ENCODE results near the gene ATG4C.
"Not testable (repeated sequence)": the region's sequence is repeated elsewhere in the genome, so short reads cannot be mapped to it uniquely, and the experiment has no call there.

ATG4C gene

GRCh38 chr1:62765981-62766380 is 18.0 kb upstream of the ATG4C start:
- DNase-seq: no peak
- Mint-ChIP-seq H3K36me3 (ENCODE audit: low read depth) (peaks cover 7% of the 10 kb centered on the region), H3K4me3 (no peak overlapping the region), H3K4me1 (peaks cover 6% of the 10 kb centered on the region), H3K27ac (no peak overlapping the region), H3K9me3 (peaks cover 15% of the 10 kb centered on the region), H3K27me3 (ENCODE audit: low read depth, poor library complexity) (no peaks in the 10 kb centered on the region)
- TF ChIP-seq, protein P1, sequence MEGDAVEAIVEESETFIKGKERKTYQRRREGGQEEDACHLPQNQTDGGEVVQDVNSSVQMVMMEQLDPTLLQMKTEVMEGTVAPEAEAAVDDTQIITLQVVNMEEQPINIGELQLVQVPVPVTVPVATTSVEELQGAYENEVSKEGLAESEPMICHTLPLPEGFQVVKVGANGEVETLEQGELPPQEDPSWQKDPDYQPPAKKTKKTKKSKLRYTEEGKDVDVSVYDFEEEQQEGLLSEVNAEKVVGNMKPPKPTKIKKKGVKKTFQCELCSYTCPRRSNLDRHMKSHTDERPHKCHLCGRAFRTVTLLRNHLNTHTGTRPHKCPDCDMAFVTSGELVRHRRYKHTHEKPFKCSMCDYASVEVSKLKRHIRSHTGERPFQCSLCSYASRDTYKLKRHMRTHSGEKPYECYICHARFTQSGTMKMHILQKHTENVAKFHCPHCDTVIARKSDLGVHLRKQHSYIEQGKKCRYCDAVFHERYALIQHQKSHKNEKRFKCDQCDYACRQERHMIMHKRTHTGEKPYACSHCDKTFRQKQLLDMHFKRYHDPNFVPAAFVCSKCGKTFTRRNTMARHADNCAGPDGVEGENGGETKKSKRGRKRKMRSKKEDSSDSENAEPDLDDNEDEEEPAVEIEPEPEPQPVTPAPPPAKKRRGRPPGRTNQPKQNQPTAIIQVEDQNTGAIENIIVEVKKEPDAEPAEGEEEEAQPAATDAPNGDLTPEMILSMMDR (IDR thresholded peaks at IDR 0.05): no peak

DNA sequence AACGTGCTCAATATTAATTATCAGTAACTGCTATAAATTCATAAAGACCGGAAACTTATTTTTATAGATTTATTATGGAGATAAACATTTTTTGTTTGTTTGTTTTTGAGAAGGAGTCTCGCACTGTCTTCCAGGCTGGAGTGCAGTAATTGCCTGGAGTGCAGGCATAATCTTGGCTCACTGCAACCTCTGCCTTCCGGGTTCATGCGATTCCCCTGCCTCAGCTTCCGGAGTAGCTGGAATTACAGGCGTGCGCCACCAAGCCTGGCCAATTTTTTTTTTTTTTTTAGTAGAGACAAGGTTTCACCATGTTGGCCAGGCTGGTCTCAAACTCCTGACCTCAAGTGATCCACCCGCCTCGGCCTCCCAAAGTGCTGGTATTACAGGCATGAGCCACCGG is 15.4 kb upstream of the ATG4C start:
- H3K27ac Mint-ChIP-seq; H3K36me3 Mint-ChIP-seq (ENCODE audit: low read depth); H3K27me3 Mint-ChIP-seq (ENCODE audit: low read depth, poor library complexity); DNase-seq; H3K4me3 Mint-ChIP-seq; H3K4me1 Mint-ChIP-seq: not testable (repeated sequence)
- peaks cover 21% of the 10 kb centered on the region for H3K9me3 Mint-ChIP-seq

DNA sequence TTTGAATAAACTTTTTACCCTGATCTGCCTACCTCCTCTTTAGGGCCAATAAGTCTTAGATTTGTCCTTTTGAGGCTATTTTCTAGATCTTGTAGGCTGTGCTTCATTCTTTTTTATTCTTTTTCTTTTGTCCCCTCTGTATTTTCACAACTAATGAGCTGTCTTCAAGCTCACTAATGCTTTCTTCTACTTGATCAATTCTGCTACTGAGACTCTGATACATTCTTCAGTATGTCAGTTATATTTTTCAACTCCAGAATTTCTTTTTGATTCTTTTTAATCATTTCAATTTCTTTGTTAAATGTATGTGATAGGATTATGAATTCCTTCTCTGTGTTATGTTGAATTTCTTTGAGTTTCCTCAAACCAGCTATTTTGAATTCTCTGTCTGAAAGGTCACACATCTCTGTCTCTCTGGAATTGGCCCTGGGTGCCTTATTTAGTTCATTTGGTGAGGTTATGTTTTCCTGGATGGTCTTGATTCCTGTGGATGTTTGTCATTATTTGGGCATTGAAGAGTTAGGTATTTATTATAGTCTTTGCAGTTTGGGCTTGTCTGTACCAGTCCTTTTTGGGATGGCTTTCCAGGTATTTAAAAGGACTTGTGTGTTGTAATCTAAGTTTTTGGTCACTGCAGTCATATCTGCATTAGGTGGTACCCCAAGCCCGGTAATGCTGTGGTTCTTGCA is 11.2 kb upstream of the ATG4C start:
- Mint-ChIP-seq H3K4me1 (no peaks in the 10 kb centered on the region), H3K27me3 (ENCODE audit: low read depth, poor library complexity) (no peaks in the 10 kb centered on the region), H3K9me3 (peaks cover 21% of the 10 kb centered on the region), H3K4me3 (no peak overlapping the region), H3K36me3 (ENCODE audit: low read depth) (peaks cover 8% of the 10 kb centered on the region), H3K27ac (no peak overlapping the region)
- TF ChIP-seq, protein P1 (IDR thresholded peaks at IDR 0.05): no peak
- no peak for DNase-seq

DNA sequence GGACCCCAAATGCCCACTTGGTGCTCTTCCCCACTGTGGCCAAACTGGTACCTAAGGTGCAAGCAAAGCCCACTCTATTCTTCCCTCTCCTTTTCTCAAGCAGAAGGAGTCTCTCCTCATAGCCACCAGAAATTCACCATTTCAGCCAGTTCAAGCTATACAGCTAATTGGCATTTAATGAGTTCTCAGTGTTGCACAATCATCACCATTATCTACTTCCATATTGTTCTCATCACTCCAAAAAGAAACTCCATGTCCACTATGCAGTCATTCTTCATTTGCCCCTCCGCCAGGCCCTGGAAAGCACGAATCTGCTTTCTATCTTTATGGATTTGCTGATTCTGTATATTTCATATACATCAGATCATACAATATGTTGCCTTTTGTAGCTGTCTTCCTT is 9.9 kb upstream of the ATG4C start:
- H3K27ac Mint-ChIP-seq: no peak overlapping the region
- no peak overlapping the region for H3K4me3 Mint-ChIP-seq
- H3K9me3 Mint-ChIP-seq: peaks cover 21% of the 10 kb centered on the region
- peaks cover 8% of the 10 kb centered on the region for H3K36me3 Mint-ChIP-seq (ENCODE audit: low read depth)
- no peaks in the 10 kb centered on the region for H3K27me3 Mint-ChIP-seq (ENCODE audit: low read depth, poor library complexity)
- H3K4me1 Mint-ChIP-seq: no peaks in the 10 kb centered on the region
- DNase-seq: no peak
- TF ChIP-seq, protein P1 (IDR thresholded peaks at IDR 0.05): no peak

DNA sequence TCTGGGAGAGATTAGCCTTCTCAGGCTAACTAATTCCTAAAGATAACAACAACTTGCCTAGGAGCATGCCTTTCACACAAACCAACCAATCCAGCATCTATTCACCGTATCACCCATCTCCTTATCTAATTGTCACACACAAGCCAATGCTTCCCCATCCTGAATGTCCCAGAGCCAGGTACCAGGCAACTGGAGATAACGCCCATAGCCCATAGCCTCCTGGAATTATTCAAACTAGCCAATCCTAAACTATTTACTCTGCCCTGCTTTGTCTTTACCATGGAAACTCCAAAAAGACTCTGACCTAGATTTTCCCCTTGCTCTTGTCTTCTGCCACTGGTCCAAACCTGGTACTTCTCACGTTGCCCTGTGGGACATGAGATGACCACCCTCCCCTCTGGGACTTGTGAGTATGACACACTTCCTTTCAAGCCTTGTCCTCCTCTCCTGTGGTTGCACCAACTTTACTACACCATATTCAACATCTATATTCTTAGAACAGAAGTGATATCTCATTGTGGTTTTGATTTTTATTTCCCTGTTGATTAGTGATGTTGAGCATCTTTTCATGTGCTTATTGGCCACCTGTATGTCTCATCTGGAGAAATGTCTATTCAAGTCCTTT is 8.8 kb upstream of the ATG4C start:
- TF ChIP-seq, protein P1 (IDR thresholded peaks at IDR 0.05): no peak
- Mint-ChIP-seq H3K4me3 (no peak overlapping the region), H3K9me3 (peaks cover 21% of the 10 kb centered on the region), H3K27me3 (ENCODE audit: low read depth, poor library complexity) (peaks cover 2% of the 10 kb centered on the region), H3K27ac (no peak overlapping the region), H3K4me1 (no peaks in the 10 kb centered on the region), H3K36me3 (ENCODE audit: low read depth) (peaks cover 8% of the 10 kb centered on the region)
- DNase-seq: no peak

DNA sequence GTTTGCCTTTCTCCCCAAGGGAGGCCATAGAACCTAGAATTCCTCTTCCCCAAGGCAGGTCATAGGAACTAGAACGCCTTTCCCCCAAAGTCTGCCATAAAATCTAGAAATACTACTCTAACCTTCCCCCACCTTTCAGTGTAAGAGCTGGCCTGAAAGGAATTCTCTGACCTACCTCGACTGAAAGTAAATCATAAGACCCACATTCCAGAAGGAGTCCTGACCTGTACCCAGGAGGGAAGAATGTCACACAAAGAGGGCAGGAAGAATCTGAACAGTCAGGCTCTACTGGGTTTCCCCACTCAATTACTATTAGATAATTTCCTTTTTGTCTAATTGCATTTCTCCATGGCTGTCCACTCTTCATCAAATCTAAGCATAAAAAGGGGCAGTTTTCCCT is 5.7 kb upstream of the ATG4C start:
- Mint-ChIP-seq H3K4me1 (no peaks in the 10 kb centered on the region), H3K4me3 (no peak overlapping the region), H3K27me3 (ENCODE audit: low read depth, poor library complexity) (peaks cover 6% of the 10 kb centered on the region), H3K36me3 (ENCODE audit: low read depth) (no peaks in the 10 kb centered on the region), H3K9me3 (peaks cover 2% of the 10 kb centered on the region), H3K27ac (no peak overlapping the region)
- DNase-seq: no peak
- TF ChIP-seq, protein P1 (IDR thresholded peaks at IDR 0.05): no peak

Data from nephron progenitor cell (in vitro differentiated cells).